22Rv1 (cell line): Measurements from ENCODE around the gene SDK2.

Source experiments
- H3K27ac ChIP-seq: fragments of 450-650 bp; 2 replicates; pipeline ENCODE4 v1.5.1; 2017
- CTCF ChIP-seq: fragments of 450-650 bp; IDR thresholded peaks from 2 replicates; pipeline ENCODE4 v1.5.1; 2017; ENCODE audit warnings: mild to moderate bottlenecking
- ZFX ChIP-seq: fragments of 450-650 bp; IDR thresholded peaks from 2 replicates; pipeline ENCODE4 v1.6.1; 2017; ENCODE audit warnings: antibody characterized with exemption, borderline replicate concordance

The SDK2 gene

GRCh38 chr17:73571511-73572130 lies 72.6 kb downstream of the SDK2 start:
- no peak overlapping the region for H3K27ac ChIP-seq
- TF ChIP-seq ZFX (no peak), CTCF (no peak)

GRCh38 chr17:73569762-73570319 lies 74.4 kb downstream of the SDK2 start:
- TF ChIP-seq CTCF (no peak), ZFX (no peak)
- no peak overlapping the region for H3K27ac ChIP-seq

GRCh38 chr17:73568934-73569333 lies 75.3 kb downstream of the SDK2 start:
- H3K27ac ChIP-seq = no peak overlapping the region
- no peak for TF ChIP-seq ZFX
- TF ChIP-seq CTCF = no peak

- H3K27ac ChIP-seq = no peak overlapping the region
These were observed 77.1 kb downstream of the SDK2 start for GRCh38 chr17:73566905-73567782.

GRCh38 chr17:73564843-73565242 lies 79.4 kb downstream of the SDK2 start:
- no peak for TF ChIP-seq ZFX
- no peak for TF ChIP-seq CTCF

More at GRCh38 chr17:73566905-73567782, 77.1 kb downstream of the SDK2 start:
- TF ChIP-seq ZFX = no peak
- TF ChIP-seq CTCF = no peak

GRCh38 chr17:73562896-73563295 lies 81.3 kb downstream of the SDK2 start:
- H3K27ac ChIP-seq = no peak overlapping the region
- TF ChIP-seq CTCF (no peak), ZFX (no peak)

More at GRCh38 chr17:73564843-73565242, 79.4 kb downstream of the SDK2 start:
- no peak overlapping the region for H3K27ac ChIP-seq
